Measurements from ENCODE around the gene PAPPA. TPM values are rescaled to one million over a fixed set of nuclear protein-coding genes. Genes with fewer than 3 reads are reported as not detected.

PAPPA gene
- total RNA-seq, 1 donor from 2014 or later: 0.15 TPM

DNA sequence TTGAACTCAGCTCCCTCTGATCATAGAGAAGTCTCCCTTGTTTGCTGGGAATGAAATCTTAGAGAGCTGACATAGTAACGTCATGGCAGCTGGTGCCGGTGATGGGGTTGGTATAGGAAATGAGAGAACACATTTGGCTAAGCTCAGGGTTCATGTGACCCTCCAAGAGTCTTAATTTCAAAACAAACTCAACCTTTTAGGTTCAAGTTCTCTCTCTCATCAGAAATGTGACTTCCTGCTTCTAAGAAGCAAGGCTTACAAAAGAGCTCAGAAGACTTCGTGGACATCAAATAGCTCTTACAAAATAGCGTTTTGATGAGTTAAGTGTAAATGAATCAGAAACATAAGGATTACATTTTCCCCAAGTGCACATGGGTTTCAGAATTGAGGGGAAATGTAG lies 97.3 kb downstream of the PAPPA start:
- no peak overlapping the region for H3K27ac ChIP-seq
- H3K36me3 ChIP-seq: no peaks in the 10 kb centered on the region
- H3K4me1 ChIP-seq: no peaks in the 10 kb centered on the region
- no peaks in the 10 kb centered on the region for H4K20me1 ChIP-seq (ENCODE audit: low read depth)
- TF ChIP-seq EZH2phosphoT487 (IDR thresholded peaks at IDR 0.05) (no peak), EZH2 (IDR thresholded peaks at IDR 0.05) (no peak), CTCF (IDR thresholded peaks at IDR 0.05) (no peak)
- H3K9ac ChIP-seq: no peak overlapping the region
- H2AFZ ChIP-seq (replicated peaks): no peak overlapping the region
- H3K9me3 Mint-ChIP-seq: no peaks in the 10 kb centered on the region
- H3K4me2 ChIP-seq: no peak overlapping the region
- no peaks in the 10 kb centered on the region for H3F3A ChIP-seq (ENCODE audit: low read depth)
- H3K36me3 Mint-ChIP-seq: peaks cover 2% of the 10 kb centered on the region
- no peaks in the 10 kb centered on the region for H3K9me3 ChIP-seq (ENCODE audit: low read depth)
- no peaks in the 10 kb centered on the region for H3K79me2 ChIP-seq (ENCODE audit: low read depth)
- no peak overlapping the region for H3K4me3 ChIP-seq
- no peak overlapping the region for H3K4me3 Mint-ChIP-seq
- no peak for DNase-seq (ENCODE audit: low spot score)
- no peaks in the 10 kb centered on the region for H3K4me1 Mint-ChIP-seq
- H3K27ac Mint-ChIP-seq: no peak overlapping the region
- peaks cover 2% of the 10 kb centered on the region for H3K27me3 Mint-ChIP-seq (ENCODE audit: insufficient read depth, low read depth)
- H3K27me3 ChIP-seq: no peaks in the 10 kb centered on the region

- Histone ChIP-seq H3K79me2 (ENCODE audit: low read depth) (no peaks in the 10 kb centered on the region), H3F3A (ENCODE audit: low read depth) (no peaks in the 10 kb centered on the region), H3K27me3 (no peaks in the 10 kb centered on the region), H2AFZ (replicated peaks) (no peak overlapping the region), H3K9me3 (ENCODE audit: low read depth) (no peaks in the 10 kb centered on the region), H3K27ac (no peak overlapping the region), H3K4me3 (no peak overlapping the region), H4K20me1 (ENCODE audit: low read depth) (no peaks in the 10 kb centered on the region), H3K4me2 (no peak overlapping the region), H3K9ac (no peak overlapping the region), H3K36me3 (no peaks in the 10 kb centered on the region), H3K4me1 (no peaks in the 10 kb centered on the region)
- Mint-ChIP-seq H3K4me3 (no peak overlapping the region), H3K27ac (no peak overlapping the region), H3K9me3 (no peaks in the 10 kb centered on the region), H3K36me3 (peaks cover 2% of the 10 kb centered on the region), H3K4me1 (no peaks in the 10 kb centered on the region), H3K27me3 (ENCODE audit: insufficient read depth, low read depth) (peaks cover 2% of the 10 kb centered on the region)
- TF ChIP-seq EZH2phosphoT487 (IDR thresholded peaks at IDR 0.05) (no peak), EZH2 (IDR thresholded peaks at IDR 0.05) (no peak), CTCF (IDR thresholded peaks at IDR 0.05) (no peak)
- DNase-seq (ENCODE audit: low spot score): no peak
These were observed 97.8 kb downstream of the PAPPA start for GRCh38 chr9:116251366-116251765.

DNA sequence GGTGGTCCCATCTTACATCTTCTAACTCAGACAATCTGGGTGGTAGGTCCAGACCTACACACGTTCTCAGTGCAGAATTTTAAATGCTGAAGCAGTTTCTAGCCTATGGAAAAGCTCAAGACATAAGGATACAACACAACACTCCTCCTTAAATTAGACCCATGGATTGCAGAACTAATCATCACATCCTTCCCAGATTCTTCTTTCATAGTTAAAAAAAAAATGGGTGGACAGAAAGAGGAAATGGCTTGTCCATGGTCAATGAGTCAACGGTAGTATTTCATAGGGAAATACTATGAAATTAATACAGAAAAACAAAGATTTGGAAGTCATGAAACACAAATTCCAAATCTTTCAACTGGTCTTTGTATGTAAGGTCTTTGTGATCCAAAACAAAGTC lies 106.9 kb downstream of the PAPPA start:
- no peak for TF ChIP-seq EZH2 (IDR thresholded peaks at IDR 0.05)
- TF ChIP-seq EZH2phosphoT487 (IDR thresholded peaks at IDR 0.05): no peak
- TF ChIP-seq CTCF (IDR thresholded peaks at IDR 0.05): no peak
- no peaks in the 10 kb centered on the region for H4K20me1 ChIP-seq (ENCODE audit: low read depth)
- H3K4me2 ChIP-seq: no peak overlapping the region
- Mint-ChIP-seq H3K36me3 (peaks cover 6% of the 10 kb centered on the region), H3K4me3 (no peak overlapping the region), H3K27ac (no peak overlapping the region), H3K27me3 (ENCODE audit: insufficient read depth, low read depth) (no peaks in the 10 kb centered on the region), H3K9me3 (no peaks in the 10 kb centered on the region), H3K4me1 (no peaks in the 10 kb centered on the region)
- no peak overlapping the region for H3K9ac ChIP-seq
- H3K27me3 ChIP-seq: no peaks in the 10 kb centered on the region
- DNase-seq (ENCODE audit: low spot score): no peak
- H3K9me3 ChIP-seq (ENCODE audit: low read depth): no peaks in the 10 kb centered on the region
- H3K27ac ChIP-seq: no peak overlapping the region
- H2AFZ ChIP-seq (replicated peaks): no peak overlapping the region
- no peaks in the 10 kb centered on the region for H3K36me3 ChIP-seq
- no peaks in the 10 kb centered on the region for H3K79me2 ChIP-seq (ENCODE audit: low read depth)
- no peak overlapping the region for H3K4me3 ChIP-seq
- H3K4me1 ChIP-seq: no peaks in the 10 kb centered on the region
- H3F3A ChIP-seq (ENCODE audit: low read depth): no peaks in the 10 kb centered on the region

All from neural progenitor cell (in vitro differentiated cells).